ENCODE measurements around the gene ARL17B. TPM values are rescaled to one million over a fixed set of nuclear protein-coding genes. Genes with fewer than 3 reads are reported as not detected.
"Not testable (repeated sequence)": the region's sequence is repeated elsewhere in the genome, so short reads cannot be mapped to it uniquely, and the experiment has no call there.

ARL17B gene
- polyA plus RNA-seq (2012; ENCODE audit: insufficient read depth, insufficient read length, low read depth), result 6.9 TPM

- H3K27me3 ChIP-seq; H3K4me3 ChIP-seq (ENCODE audit: low read depth, low read length); H3K36me3 ChIP-seq; H3K4me1 ChIP-seq; H3K9me3 ChIP-seq: not testable (repeated sequence)
- peak; percentile 82 for DNase-seq
These were observed at the start of gene ARL17B for GRCh38 chr17:46361755-46362154. TSS of gene ARL17B (minus strand) at chr17:46361766. CDS start at chr17:46358397, 3,369 bp downstream.

GRCh38 chr17:46409864-46410263, 48.3 kb upstream of the ARL17B start:
- H3K9me3 ChIP-seq; H3K27me3 ChIP-seq; DNase-seq; H3K4me1 ChIP-seq; H3K4me3 ChIP-seq (ENCODE audit: low read depth, low read length); H3K36me3 ChIP-seq: not testable (repeated sequence)

DNA sequence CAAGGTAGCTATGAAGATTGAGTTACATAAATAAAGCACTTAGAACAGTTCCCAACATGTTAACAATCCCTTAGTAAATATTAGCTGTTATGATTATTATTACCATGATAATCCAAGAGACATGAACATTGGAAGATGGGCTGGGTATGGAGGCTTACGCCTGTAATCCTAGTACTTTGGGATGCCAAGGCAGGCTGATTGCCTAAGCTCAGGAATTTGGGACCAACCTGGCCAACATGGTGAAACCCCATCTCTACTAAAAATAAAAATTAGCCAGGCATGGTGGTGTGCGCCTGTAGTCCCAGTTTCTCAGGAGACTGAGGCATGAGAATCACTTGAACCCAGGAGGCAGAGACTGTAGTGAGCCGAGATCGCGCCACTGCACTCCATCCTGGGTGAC, 45.6 kb upstream of the ARL17B start:
- H3K4me3 ChIP-seq (ENCODE audit: low read depth, low read length); H3K27me3 ChIP-seq; H3K36me3 ChIP-seq; H3K4me1 ChIP-seq; DNase-seq; H3K9me3 ChIP-seq: not testable (repeated sequence)

DNA sequence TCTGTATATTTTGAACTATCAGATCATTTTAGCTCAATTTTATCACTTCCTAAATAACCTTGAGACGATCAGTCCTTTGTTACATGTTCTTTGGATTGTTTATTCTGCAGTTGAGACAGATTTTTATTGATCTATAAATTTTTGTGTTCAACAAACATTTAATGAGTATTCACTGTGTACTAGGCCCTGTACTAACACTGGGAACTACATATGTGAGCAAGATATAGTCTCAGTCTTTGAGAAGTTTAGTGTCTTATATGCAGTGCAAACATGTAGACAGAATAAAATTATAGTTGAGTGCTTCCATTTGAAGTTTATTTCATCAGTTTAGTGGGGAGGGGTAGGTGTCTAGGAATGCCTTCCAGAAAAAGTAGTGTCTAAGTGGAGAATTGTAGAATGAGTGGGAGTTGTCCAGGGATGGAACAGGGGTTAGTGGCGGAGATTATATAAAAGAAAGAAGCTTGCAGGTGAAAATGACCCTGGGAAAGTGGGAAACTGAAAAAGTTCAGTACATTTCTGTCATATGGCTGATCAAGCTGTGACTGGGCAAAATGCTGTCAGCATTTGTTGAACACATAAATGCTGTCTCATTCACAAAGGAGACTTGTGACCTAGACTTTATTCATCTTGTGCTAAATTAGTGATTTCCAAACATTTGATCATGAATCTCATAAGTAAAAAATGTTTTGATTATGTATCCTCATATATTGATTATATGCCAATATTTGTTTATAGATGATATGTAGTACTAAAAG, 39.6 kb upstream of the ARL17B start:
- not testable (repeated sequence) for H3K36me3 ChIP-seq; H3K4me3 ChIP-seq (ENCODE audit: low read depth, low read length); H3K9me3 ChIP-seq; DNase-seq; H3K27me3 ChIP-seq; H3K4me1 ChIP-seq

- H3K36me3 ChIP-seq; H3K4me3 ChIP-seq (ENCODE audit: low read depth, low read length); H3K27me3 ChIP-seq; H3K9me3 ChIP-seq; DNase-seq; H3K4me1 ChIP-seq: not testable (repeated sequence)
These were observed 39.0 kb upstream of the ARL17B start for GRCh38 chr17:46400543-46400942.

- H3K4me1 ChIP-seq; H3K9me3 ChIP-seq; H3K4me3 ChIP-seq (ENCODE audit: low read depth, low read length); DNase-seq; H3K36me3 ChIP-seq; H3K27me3 ChIP-seq: not testable (repeated sequence)
These were observed 38.4 kb upstream of the ARL17B start for GRCh38 chr17:46399993-46400392.

DNA sequence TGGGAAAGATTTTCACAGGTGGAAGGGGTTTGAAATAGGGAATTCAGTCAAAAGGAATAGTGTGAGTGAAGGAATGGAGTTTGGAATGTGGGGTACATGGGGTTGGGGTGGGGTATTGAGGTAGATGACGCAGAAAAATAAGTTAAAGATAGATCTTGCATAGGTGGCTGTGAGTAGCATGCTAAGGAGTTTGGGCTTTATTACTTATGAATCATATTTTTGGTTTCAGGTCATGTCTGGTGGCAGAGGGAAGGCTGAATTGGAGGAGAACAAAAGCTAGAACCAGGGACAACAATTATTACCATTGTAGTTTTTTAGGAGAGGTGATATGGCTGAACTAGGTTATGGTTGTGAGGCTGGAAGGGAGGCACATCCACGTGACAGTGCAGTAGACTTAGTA, 34.7 kb upstream of the ARL17B start:
- H3K9me3 ChIP-seq; H3K36me3 ChIP-seq; DNase-seq; H3K4me1 ChIP-seq; H3K4me3 ChIP-seq (ENCODE audit: low read depth, low read length); H3K27me3 ChIP-seq: not testable (repeated sequence)

DNA sequence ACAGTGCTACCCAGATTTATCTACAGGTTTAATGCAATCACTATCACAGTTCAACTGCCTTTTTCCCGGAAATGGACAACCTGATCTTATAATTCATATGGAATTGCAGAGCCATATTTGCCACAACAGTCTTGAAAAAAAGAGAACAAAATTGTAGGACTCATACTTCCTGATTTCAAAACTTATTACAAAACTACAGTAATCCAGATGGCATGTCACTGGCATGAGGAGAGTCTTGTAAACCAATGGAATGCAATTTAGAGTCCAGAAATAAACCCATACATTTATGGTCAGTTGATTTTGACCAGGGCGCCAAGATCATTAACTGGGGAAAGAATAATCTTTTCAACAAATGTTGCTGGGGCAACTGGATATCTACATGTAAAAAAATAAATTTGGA, 32.1 kb upstream of the ARL17B start:
- H3K4me3 ChIP-seq (ENCODE audit: low read depth, low read length); H3K36me3 ChIP-seq; H3K9me3 ChIP-seq; H3K4me1 ChIP-seq; H3K27me3 ChIP-seq; DNase-seq: not testable (repeated sequence)

DNA sequence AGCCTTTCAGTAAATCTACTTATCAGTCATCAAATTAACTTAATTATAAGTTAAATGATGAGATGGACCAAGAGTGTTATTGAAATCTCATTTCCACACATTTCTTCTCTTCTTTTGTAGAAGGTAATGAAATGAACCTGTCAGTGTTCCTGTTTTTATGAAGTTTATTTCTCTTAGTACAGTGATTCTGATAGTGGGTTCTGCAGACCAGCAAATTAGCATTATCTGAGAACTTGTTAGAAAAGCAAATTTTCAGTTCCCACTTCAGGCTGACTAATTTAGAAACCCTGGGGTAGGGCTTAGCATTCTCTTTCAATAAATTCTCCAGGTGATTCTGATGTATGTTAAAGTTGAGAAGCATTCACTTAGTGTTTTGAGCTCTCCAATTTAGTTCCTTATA, 23.9 kb upstream of the ARL17B start:
- not testable (repeated sequence) for DNase-seq; H3K27me3 ChIP-seq; H3K4me1 ChIP-seq; H3K4me3 ChIP-seq (ENCODE audit: low read depth, low read length); H3K9me3 ChIP-seq; H3K36me3 ChIP-seq

DNA sequence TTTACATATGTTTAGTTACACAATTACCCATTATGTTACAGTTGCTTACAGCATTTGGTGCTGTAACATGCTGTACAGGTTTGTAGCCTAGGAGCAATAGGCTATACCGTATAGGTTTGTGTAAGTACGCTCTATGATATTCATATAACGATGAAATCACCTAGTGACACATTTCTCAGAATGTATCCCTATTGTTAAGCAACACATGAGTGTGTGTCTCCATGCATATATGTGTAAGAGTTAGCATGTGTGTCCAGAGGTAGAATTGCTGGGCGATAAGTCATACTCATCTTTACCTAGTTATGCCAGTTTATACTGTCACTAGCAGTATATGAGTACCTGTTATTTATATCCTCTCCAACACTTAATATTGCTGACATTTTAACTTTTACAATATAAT, 21.6 kb upstream of the ARL17B start:
- H3K4me1 ChIP-seq; H3K4me3 ChIP-seq (ENCODE audit: low read depth, low read length); H3K36me3 ChIP-seq; DNase-seq; H3K27me3 ChIP-seq; H3K9me3 ChIP-seq: not testable (repeated sequence)

DNA sequence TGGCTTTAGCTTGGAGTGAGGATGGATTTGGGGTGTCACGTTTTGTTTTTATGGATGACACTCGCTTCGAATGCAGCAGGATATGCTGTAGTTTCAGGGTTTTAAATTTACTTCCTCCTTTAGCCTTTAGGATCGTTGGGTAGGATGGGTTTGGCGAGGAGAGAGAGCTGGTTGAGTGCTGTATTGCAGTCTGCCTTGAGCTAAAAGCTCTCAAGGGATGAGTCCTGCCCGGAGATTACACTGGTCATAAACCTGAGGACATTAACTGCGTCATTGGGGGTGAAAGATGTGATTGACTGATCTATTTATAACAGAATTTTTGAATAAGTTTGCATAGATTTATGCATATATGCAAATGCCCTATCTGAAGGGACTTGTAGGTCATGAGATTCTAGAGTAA, 11.9 kb upstream of the ARL17B start:
- not testable (repeated sequence) for H3K9me3 ChIP-seq; H3K36me3 ChIP-seq; H3K4me1 ChIP-seq; DNase-seq; H3K27me3 ChIP-seq; H3K4me3 ChIP-seq (ENCODE audit: low read depth, low read length)

- H3K4me1 ChIP-seq; H3K27me3 ChIP-seq; H3K4me3 ChIP-seq (ENCODE audit: low read depth, low read length); H3K36me3 ChIP-seq; DNase-seq; H3K9me3 ChIP-seq: not testable (repeated sequence)
These were observed 11.0 kb upstream of the ARL17B start for GRCh38 chr17:46372236-46373229.

- DNase-seq; H3K36me3 ChIP-seq; H3K27me3 ChIP-seq; H3K4me1 ChIP-seq; H3K4me3 ChIP-seq (ENCODE audit: low read depth, low read length); H3K9me3 ChIP-seq: not testable (repeated sequence)
These were observed 6.0 kb upstream of the ARL17B start for GRCh38 chr17:46367520-46367919.

DNA sequence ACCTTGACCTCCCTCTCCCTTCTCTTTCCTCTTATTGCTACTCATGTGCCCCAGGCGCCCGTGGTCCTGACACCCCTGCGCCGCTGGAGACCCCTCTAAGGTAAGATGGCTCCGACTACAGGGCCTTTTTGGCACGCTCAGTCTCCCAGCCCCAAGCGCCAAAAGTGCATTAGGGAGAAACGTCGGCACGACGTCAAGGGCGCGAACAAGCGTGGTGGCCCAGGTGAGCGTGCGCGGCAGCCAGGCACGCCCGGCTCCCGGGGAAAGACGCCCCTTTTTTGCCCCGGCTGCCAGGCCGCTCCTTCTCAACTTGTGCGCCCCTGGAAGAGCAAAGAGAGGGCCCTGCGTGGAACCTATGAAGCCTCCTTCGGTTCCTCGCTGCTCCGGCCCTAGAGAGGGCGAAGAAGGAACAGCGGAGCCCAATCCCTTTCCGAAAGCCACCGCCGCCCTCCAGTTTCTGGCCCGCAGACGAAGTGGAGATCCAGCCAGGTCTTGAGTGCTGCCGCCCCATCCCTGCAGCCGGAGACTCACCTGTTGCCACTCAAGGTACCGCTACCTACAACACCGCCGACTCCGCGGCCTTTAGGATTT, 326 bp downstream of the ARL17B start:
- H3K27me3 ChIP-seq; DNase-seq; H3K9me3 ChIP-seq; H3K4me1 ChIP-seq; H3K36me3 ChIP-seq; H3K4me3 ChIP-seq (ENCODE audit: low read depth, low read length): not testable (repeated sequence)

- not testable (repeated sequence) for DNase-seq; H3K4me3 ChIP-seq (ENCODE audit: low read depth, low read length); H3K4me1 ChIP-seq; H3K36me3 ChIP-seq; H3K27me3 ChIP-seq; H3K9me3 ChIP-seq
These were observed 7.7 kb downstream of the ARL17B start for GRCh38 chr17:46353856-46354255.

- not testable (repeated sequence) for H3K9me3 ChIP-seq; DNase-seq; H3K4me3 ChIP-seq (ENCODE audit: low read depth, low read length); H3K36me3 ChIP-seq; H3K27me3 ChIP-seq; H3K4me1 ChIP-seq
These were observed 12.5 kb downstream of the ARL17B start for GRCh38 chr17:46349060-46349459.
